Amniotic stem cell (primary cell): ENCODE results near the gene WNT4.

Experiments
- DNase-seq: peaks from one replicate; lab custom pipeline; 2025; lab: John Stamatoyannopoulos, UW

WNT4 gene

DNA sequence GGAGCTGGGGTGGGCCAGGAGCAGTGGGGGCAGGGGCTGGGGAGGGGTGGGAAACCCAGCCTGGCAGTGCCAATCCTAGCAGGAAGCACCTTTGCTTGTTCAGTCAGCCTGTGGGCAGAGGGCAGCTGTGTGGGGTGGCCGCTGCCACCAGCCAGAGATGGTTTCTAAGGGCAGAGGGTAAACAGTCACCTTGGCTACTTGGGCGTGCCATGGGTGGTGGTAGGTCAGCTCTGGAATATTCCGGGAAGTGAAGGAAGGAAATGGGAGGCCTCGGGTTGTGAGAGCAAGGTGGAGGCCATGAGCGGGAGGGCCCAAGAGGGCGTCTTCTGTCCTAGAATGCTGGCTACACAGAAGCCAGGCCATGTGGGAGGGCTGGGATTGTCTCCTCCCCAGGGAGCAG, 20.7 kb upstream of the WNT4 start:
- DNase-seq: no peak

DNA sequence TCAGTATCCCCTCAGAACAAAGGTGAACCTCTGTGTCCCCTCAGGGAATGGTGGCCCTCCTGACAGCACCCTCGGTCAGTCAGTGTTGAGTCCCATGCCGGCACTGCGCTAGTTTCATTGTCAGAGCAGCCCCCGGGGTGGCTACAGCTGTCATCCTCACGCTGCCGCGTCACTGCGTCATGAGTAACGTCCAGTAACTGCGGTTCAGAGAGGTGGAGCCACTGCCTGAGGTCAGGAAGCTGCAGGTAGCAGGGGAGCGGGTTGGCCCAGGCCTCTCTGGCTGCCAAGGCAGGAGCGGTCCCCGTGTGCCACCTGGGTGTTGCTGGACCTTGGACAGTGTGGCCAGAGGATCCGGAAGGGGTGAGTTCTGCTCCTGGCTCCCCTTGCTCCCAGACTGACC, 20.2 kb upstream of the WNT4 start:
- DNase-seq: no peak

DNA sequence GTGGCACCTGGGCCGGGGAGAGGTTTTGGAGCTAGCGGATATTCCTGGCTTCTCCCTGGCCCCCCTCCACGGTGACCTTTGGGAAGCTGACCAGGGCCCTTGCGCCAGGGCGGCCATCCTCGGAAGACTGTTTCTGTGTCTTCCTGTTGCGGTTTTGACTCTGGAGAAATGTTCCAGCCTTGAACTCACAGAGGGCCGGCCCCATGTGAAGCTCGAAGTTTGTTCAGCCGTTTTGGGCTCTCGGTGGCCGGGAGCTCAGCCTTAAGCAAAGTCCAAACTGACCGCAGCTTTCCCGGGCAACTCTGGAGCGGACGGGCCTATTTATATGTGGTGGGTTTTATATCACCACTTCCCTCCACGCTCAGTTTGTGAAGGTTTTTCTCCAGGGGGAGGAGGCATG, 17.0 kb upstream of the WNT4 start:
- no peak for DNase-seq

DNA sequence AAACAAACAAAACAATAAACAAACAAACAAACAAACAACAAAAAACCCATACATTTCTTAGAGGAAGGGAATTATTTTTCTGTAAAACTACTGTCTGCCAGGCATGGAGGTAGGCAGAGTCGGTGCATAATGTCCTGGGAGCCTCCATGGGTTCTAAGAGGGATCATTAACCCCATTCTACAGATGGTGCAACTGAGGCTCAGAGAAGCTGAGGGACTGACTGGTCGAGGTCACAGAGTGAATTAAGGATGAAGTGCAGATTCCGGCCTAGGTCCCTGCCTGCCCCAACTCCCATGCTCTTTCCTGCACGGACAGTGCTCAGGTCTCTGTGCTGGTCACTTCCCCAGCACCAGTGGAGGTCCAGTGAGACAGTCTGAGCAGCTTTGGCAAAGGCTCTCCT, 15.8 kb upstream of the WNT4 start:
- no peak for DNase-seq

DNA sequence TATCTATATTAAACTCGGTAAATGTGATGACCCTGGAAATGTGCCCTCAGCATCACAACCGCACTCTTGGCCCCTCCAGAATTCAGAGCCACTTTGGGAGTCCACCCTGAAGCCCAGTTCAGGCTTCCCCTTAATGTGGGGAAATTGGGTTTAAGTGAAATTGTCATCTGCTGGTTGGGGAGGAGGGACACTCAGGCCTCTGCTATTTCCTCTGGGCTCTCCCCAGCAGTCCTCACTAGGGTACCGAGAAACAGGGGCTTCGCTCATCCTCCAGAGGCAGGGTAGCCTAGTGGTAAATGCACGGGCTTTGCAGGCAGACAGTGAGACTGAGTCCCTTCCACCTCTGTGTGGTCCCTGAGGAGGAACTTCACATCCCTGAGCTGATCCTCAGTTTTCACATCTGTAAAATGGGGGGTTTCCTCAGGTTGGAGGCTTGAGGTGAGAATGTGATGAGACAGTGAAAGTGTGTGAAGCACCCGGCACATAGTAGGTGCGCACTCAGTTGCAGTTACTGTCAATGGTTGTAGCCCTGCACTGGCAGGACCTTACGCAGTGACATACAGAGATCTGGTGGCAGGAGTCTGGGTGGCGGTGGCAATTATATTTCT, 14.6 kb upstream of the WNT4 start:
- DNase-seq: no peak

DNA sequence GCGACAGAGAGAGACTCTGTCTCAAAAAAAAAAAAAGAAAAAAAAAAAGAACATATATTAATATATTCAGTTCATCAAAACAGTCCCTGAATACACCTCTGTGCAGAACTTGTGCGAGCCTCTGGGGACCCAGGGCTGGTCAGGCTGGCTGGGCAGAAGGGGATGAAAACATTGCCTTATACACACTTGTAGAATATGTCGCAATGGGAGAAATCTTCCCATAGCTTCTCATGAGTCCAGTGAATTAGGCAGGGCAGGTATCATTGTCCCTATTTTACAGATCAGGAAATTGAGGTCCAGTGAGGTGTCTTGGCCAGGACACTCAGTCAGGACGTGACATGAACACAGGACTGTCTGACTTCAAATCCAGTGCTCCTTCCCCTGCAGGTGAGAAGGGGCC, 12.6 kb upstream of the WNT4 start:
- no peak for DNase-seq

DNA sequence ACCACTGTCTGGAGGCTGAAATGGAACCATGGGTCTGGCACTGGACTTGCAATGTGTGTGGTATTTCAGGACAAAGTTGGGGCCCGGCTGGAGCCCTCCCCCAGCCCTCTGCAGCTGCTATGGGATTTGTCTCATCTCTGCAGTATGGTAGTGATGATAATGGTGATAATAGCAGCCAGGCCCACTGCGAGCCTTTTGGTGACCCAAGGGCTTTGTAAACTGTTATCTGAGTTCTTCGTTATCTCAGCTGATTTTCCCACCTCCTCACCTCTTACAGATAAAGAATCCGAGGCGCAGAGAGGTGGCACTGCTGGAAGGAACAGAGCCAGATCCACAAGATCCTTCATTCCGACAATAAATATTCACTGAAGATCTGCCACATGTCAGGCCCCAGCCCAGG, 11.7 kb upstream of the WNT4 start:
- DNase-seq: no peak

DNA sequence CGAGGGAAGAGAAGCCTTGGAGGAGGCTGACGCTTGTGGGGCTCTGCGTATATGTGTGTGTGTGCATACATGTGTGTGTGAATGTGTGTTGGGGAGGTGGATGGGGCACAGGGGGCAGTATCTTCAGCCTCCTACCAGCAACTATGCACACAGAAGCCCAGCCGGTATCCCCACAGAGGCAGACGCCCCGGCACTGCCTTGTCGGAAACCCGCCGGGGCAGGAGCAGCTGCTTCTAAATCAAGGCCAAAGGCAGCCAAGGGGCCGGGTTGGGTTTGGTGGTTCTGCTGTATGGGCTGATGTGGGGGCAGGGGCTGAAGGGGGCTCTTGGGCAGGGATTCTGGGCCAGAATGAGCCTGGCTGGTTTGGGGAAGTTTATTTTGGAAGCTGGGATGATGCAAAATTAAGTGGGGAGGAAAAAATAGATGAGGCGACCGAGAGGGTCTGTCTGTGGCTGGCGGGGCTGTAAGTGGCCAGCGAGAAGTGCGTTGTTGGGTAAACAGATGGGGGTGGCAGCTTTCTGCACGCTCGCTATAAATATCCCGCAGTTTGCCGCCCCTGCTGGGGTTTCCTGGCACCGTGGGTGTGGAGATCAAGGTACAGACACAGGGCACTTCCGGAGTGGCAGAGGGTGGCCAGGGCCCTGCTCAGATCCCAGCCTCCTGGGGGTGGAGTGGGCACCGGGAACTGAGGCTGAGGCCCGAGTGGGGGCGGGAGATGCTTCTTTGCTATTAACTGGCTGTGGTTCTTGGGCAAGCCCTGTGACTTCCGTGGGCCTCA, 11.0 kb upstream of the WNT4 start:
- no peak for DNase-seq

DNA sequence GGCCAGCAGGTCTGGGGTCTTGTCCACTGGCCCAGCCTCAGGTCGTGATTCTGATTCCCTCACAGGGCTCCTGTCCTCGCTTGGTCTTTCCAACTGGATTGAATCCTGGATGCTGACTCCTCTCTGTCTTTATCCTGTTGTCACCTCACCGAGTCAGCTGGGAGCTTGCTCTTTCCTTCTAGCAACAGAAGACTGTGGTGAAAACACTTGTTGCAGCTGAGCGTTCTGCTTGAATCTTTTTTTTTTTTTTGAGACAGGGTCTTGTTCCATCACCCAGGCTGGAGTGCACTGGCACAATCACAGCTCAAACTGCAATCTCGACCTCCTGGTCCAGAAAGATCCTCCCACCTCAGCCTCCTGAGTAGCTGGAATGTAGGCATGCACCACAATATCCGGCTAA, 8.0 kb upstream of the WNT4 start:
- DNase-seq: no peak

DNA sequence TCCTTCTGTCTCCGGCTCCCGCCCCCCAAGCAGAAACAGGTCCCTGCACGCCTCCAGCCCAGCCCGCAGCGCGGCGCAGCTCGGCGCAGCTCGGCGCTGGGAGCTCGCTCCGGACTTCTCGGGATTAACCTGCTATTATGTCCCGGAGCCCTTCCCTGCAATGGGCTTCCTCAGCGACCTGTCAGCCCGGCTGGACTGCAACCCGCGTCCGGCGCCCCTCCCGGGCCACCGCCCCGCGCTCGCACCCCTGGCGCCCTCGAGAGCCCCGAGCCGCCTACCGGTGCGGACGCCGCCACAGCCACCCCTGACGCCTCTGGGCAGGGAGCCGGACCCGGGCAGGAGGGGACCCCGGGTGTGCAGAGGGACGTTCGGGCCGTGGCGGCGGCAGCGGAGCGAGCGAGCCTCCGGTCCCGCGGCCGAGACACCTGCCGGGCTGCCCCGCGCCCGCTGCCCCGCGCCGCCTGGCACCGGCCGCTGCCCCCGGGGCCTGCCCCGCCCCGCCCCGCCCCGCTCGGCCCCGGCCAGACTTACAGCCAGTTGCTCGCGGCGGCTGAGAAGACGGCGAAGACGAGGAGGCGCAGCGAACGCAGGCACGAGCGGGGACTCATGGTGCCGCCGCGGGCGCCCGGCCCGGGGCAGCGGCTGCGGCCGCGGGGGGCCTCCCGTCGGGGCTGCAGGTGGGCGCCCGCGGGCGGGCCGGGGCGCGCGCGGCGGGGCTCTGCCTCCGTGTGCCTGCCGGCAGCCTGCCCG, 407 bp downstream of the WNT4 start:
- DNase-seq: no peak

DNA sequence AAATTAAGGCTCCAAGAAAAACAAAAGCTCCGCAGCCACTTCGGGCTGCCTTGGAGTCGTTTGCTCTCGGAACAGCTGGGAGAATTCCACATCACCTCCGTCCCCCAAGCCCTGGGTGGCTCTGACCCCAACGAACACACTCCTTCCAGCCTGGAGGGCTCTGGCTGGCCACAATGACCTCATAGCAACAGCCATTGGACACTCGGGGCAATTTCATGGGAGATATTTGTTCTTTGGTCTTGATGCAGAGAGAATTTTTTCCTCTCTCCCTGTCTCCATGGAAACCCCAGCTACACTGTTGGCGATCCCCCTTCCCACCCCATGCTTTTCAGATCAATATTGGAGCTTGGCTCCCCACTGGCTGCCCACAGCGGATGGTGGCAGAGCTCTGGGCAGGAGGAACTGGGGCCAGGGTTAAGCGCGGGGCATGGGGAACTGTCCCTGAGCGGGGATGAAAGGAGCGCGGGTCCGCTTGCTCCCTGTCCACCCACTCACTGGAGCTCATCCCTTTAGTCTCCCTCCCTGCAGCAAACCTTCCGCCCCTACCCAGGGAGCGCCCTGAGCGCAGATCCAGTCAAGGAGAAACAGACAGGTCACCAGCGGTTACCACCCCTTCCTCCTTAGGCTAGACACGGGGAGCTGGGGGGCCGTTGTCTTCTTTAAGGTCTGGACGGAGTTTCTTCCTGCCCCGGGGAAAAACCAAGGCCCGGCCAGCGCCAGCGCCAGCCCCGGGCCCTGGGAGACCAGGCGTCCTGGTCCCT, 1.2 kb downstream of the WNT4 start:
- no peak for DNase-seq

DNA sequence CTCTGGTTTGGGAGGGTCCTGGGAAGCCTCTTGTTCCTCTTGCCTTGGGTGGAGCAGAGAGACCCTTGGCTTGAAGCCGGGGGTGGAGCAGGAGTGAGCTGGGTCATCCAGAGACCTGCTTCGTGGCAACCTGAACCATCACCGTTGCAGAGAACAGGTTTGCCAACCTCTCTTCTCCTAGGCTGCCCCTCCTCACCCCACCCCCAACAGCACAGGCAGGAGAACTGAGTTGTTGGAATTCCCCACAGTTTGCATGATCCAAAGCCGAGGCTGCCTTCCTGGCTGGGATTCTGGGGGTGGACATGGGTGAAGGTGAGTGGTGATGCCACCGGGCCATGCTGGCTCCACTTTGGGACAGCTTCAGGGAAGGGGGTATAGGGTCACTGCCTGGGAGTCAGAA, 2.2 kb downstream of the WNT4 start:
- DNase-seq: no peak

DNA sequence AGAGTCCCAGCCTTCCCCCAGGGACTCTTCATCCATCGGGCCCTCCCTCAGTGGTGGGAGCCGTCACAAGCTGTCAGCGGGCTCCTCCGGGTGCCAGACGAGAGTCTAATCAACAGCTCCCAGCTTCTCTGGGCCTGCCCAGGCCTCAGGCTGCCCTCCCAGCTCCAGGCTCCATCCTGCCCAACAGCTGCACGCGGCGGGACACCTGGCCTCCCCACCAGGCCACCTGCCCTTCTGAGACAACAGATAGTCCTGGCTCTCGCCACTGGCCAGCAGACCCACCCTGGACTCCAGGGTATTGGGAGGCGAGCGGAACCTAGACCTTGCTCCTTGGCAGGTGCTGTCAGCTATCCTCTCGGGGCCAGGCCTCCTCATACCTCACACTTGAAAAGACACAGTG, 3.1 kb downstream of the WNT4 start:
- DNase-seq: no peak

DNA sequence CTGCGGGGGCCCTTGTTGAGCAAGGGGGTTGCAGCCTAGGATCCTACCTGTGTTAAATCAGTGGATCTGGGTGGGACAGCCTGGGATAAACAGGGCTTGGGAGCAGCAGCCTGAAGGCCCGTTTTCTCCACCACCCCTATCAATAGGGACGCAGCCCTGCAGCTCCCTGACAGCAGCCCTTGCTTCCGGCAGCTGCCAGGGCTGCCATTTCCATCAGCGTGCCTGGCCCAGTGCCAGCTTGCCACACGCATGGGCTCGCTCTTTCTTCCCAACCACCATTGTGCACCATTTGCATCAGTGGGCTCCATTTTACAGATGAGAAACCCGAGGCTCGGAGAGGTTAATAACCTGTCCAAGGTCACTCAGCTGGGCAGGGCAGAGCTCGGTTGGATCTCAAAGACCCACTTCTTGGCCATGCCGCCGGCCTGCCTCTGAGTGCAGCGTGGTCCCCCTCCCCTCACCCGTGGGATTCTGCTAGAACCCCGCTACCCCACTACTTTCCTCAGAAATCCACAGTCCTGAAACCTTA, 3.8 kb downstream of the WNT4 start:
- no peak for DNase-seq

DNA sequence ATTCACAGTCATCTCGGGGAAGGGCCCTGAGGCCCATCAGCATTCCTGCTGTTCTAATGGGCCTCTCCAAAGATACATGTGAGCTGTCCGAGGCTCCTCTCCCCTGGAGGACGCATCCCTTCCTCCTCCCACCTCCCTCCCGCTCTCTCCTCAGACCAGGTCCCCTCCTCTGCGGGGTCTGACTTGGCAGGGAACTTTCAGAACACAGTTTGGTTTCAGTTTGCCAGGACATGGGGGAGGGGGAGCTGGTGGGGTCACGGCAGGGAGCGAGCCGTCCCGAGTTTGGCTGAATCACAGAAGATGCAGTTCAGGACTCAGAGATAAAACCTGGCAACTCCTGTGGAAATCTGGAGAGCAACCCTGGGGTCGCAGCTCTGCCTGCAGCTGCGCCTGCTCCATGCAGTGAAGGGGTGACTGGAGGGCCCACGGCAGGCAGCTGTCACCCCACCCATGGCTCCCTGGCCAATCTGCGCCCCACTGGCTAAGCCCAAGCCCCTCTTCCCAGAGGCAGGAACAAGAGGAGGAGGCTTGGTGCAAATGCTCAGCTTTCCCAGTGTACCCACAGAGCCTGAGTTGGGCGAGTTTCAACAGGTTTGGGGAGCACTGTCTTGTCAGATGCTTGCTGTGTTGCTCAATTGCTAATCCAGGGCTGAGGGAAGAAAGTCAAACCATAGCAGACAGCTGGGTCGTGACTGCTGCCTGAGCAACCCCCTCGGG, 5.7 kb downstream of the WNT4 start:
- no peak for DNase-seq

DNA sequence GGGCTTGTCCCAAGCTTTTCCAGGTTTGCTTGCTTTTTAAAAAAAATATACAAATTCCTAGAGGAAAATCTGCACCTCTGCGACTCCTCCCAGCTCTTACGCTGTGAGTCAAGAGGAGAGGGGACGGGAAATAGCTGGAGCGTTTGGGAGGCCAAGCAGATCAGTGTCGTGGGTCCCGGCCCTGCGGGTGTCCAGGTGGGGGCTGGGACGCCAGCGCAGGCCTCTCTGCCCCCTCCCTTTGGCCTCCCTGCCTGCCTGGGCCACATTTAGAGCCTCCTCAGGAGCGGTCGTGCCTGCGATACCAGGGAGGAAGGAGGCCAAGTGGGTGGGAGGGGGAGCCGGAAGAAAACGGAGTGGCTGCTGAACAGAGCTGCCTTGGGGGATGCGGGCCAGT, 9.0 kb downstream of the WNT4 start:
- no peak for DNase-seq

DNA sequence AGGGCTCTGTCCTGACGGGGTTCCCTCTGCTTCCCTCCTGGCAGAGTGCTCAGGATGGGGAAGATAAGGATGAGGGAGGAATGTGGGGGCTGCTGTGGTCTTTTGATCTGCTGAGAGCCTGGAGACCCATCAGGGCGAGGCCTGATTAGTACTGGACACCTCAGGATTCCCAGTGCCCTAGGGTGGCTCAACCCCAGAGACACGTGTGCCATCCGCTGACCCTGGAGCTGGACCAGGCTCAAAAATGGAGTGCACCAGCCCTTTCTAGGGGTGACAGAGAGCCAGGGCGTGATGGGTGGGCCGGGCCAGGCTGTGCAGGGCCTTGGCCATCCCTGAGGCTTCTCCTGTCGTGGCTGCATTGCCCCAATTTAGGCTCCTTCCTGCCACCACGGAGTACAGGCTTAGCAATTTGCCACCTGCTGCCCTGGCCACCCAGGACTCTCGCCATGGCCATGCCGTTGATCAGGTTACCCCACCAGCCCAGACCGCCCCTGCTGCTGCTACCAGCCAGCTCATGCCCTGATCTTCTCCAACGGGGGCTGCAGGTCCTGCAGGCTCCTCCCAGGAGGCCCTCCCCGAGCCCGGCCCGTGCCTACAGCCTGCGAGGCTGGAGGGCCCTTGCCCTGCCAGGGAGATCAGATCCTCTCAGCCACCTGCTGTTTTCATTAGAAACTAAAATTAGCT, 9.5 kb downstream of the WNT4 start:
- no peak for DNase-seq

DNA sequence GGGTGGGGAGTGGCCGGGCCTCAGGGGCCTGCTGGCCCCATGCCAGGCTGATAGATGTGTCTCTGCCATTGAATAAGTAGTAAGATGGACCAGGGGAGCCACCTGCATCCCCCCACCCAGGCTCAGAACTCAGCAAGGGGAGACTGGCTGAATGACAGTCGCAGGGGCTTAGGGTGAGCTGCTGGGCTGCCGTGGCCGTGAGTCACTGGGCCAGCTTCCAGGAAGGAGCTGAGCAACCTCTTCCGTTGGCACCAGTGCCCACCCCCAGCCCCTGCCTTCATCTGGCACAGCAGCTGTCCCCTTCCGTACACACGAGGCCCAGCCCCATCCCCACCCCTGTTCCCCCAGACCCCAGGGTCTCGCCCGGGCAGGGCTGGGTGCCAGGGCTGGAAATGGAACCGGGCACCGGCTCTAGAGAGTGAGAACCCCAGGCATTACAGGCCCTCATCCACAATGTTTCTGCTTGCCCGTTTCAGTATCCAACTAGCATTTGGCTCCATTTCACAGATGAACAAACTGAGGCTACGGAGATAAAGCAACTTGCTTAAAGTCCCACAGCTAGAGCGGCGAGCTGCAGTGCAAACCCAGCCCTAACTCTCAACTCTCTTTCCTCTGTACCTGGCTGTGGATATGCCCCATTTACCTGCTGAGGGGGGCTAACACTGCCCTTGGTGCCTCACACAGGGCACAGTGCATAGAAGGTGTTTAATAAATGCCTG, 10.2 kb downstream of the WNT4 start:
- peak; percentile 64 for DNase-seq

DNA sequence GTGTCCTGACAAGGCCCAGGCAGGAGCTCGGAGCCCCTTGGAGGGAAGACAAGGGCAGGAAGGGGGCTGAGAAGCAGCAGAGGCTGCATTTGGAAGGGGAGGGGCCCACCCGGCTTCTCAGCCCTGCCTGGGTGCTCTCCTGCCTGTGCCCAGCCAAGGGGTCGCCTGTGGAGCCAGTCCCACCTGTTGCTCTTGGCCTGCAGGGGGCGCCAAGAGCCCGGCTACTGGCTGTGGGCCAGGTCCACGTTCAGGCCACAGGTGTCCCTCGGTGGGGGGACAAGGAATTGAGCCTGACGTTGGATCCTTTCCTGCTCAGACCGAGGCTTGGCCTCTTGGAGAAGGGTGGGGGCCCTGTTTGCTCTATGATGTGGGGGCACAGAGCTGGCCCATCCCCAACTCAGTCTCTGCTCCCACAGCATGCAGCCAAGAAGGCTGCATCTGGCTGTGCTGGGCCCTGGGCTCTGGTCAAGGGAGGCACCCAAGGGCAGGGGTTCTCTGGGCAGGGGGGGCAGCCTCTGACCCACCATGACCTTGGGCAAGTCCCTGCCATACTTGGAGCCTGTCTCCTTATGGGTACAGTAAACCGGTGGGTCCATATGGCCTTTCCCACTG, 10.9 kb downstream of the WNT4 start:
- DNase-seq: no peak

DNA sequence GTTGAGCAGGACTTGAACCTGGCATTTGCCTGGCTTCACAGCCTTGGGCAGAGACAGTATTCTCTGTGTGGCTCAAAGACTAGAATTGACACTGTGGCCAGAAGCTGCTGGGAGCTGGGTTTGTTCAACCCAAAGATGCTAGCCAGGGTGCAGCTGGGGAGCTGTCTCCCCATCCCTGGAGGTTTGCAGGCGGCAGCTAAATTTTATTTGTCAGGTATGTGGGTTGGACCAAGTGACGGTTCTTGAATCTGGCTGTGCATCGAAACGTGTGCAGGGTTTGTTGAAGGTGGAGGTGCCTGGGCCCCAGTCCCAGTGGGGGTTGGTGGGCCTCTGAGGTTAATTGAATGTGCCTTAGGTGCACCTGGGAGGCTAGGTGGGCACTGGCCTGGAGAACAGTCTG, 11.8 kb downstream of the WNT4 start:
- no peak for DNase-seq
